RWPE1 (cell line): ENCODE measurements around the gene CHST12.

ENCODE experiments used
- CTCF ChIA-PET: fragments of 350-600 bp; sonication (Branson Sonifier 250); formaldehyde crosslinking; extraction: SDS; loops from one replicate; lab custom pipeline; 2021; lab: Yijun Ruan, JAX
- POLR2A ChIA-PET: fragments of 400-600 bp; formaldehyde crosslinking; extraction: SDS; loops from one replicate; lab custom pipeline; 2020; ENCODE audit warnings: antibody characterized with exemption; ENCODE audit not compliant: low non-redundant PET; lab: Yijun Ruan, JAX
- DNase-seq: peaks from one replicate; pipeline ENCODE4 v3.0.0; 2012; ENCODE audit warnings: low spot score
- H3K27ac ChIP-seq: fragments of 450-650 bp; 2 replicates; pipeline ENCODE4 v1.5.1; 2017
- CTCF ChIP-seq: fragments of 450-650 bp; conservative IDR thresholded peaks from 2 replicates; pipeline ENCODE4 v1.5.1; 2017; ENCODE audit warnings: low read depth, mild to moderate bottlenecking

CHST12 gene

GRCh38 chr7:2438186-2438585 lies 34.8 kb downstream of the CHST12 start:
- CTCF ChIA-PET: no interaction called here
- POLR2A ChIA-PET: no interaction called here

GRCh38 chr7:2438775-2439174 lies 35.4 kb downstream of the CHST12 start:
- TF ChIP-seq CTCF: no peak
- no peak for DNase-seq
- peak overlapping the region; percentile 15; the same call in 1 of the 2 replicates for H3K27ac ChIP-seq
- CTCF ChIA-PET: no interaction called here
- POLR2A ChIA-PET: no interaction called here

More at GRCh38 chr7:2438186-2438585, 34.8 kb downstream of the CHST12 start:
- H3K27ac ChIP-seq: peak overlapping the region; percentile 15
- no peak for DNase-seq
- TF ChIP-seq CTCF: no peak

- no peak overlapping the region for H3K27ac ChIP-seq
- ChIA-PET CTCF (interaction anchor here (0.5 to 0.9 kb wide), 2 partner anchors 11 to 280 kb away, joined by 3 read pairs; no protein-coding TSS in a partner anchor), POLR2A (no interaction called here)
- DNase-seq: peak; percentile 41
- no peak for TF ChIP-seq CTCF
These were observed 37.3 kb downstream of the CHST12 start for GRCh38 chr7:2440608-2441245.

- CTCF ChIA-PET: interaction anchor here (0.5 to 0.9 kb wide), 2 partner anchors 10 to 279 kb away, joined by 3 read pairs; no protein-coding TSS in a partner anchor
These were observed 38.1 kb downstream of the CHST12 start for GRCh38 chr7:2441430-2442058.

GRCh38 chr7:2443491-2443890 lies 40.1 kb downstream of the CHST12 start:
- no peak for DNase-seq
- CTCF ChIA-PET: interaction anchor here (0.7 kb wide), 1 partner anchor 74 kb away, joined by 3 read pairs; no protein-coding TSS in a partner anchor

More at GRCh38 chr7:2441430-2442058, 38.1 kb downstream of the CHST12 start:
- DNase-seq: no peak
- POLR2A ChIA-PET: no interaction called here
- H3K27ac ChIP-seq: no peak overlapping the region
- no peak for TF ChIP-seq CTCF

GRCh38 chr7:2444476-2444875 lies 41.1 kb downstream of the CHST12 start:
- no peak for TF ChIP-seq CTCF
- no peak for DNase-seq
- H3K27ac ChIP-seq: peak overlapping the region; percentile 7; the same call in 1 of the 2 replicates
- CTCF ChIA-PET: no interaction called here
- POLR2A ChIA-PET: interaction anchor here (0.6 kb wide), 1 partner anchor 23 kb away, joined by 5 read pairs; no protein-coding TSS in a partner anchor

More at GRCh38 chr7:2443491-2443890, 40.1 kb downstream of the CHST12 start:
- H3K27ac ChIP-seq: no peak overlapping the region
- no peak for TF ChIP-seq CTCF
- POLR2A ChIA-PET: no interaction called here
